Measurements from ENCODE around the gene INTS11. TPM values are rescaled to one million over a fixed set of nuclear protein-coding genes. Genes with fewer than 3 reads are reported as not detected.

The INTS11 gene
- total RNA-seq, 1 experiment from 2014 or later: 103 TPM

- Mint-ChIP-seq H3K36me3 (ENCODE audit: insufficient read depth, unreplicated experiment) (peaks cover 64% of the 10 kb centered on the region), H3K27ac (ENCODE audit: unreplicated experiment) (no peak overlapping the region), H3K4me3 (ENCODE audit: unreplicated experiment) (no peak overlapping the region), H3K4me1 (ENCODE audit: low read depth, unreplicated experiment) (no peaks in the 10 kb centered on the region), H3K9me3 (ENCODE audit: unreplicated experiment) (no peaks in the 10 kb centered on the region), H3K27me3 (ENCODE audit: insufficient read depth, unreplicated experiment) (no peaks in the 10 kb centered on the region)
- Histone ChIP-seq H3K9me3 (no peaks in the 10 kb centered on the region), H3K4me1 (no peaks in the 10 kb centered on the region), H3K36me3 (ENCODE audit: control insufficient read depth, insufficient read depth, low read length) (no peaks in the 10 kb centered on the region; the same call in none of the 2 replicates), H3K27me3 (replicated peaks; ENCODE audit: control insufficient read depth, insufficient read depth, low read length) (no peaks in the 10 kb centered on the region), H3K4me3 (ENCODE audit: low read depth, low read length) (no peak overlapping the region)
- CTCF ChIA-PET: no interaction called here
- intact Hi-C loops (cut with micrococcal nuclease; ENCODE audit: unreplicated experiment): no loop called here
- TF ChIP-seq CTCF (IDR thresholded peaks at IDR 0.05; ENCODE audit: insufficient read depth in 1 of 2, low read depth in 1 of 2, low read length in 1 of 2, severe bottlenecking in 1 of 2, unreplicated experiment in 1 of 2): no peak
- BruUV-seq (replicated peaks): no TSS peak
- POLR2A ChIA-PET: no interaction called here
- no peak for DNase-seq
Measured at GRCh38 chr1:1268284-1268682, 56.2 kb downstream of the INTS11 start.

- no peaks in the 10 kb centered on the region for H3K27me3 ChIP-seq (replicated peaks; ENCODE audit: control insufficient read depth, insufficient read depth, low read length)
- Mint-ChIP-seq H3K4me3 (ENCODE audit: unreplicated experiment) (no peak overlapping the region), H3K4me1 (ENCODE audit: low read depth, unreplicated experiment) (no peaks in the 10 kb centered on the region), H3K36me3 (ENCODE audit: insufficient read depth, unreplicated experiment) (peaks cover 65% of the 10 kb centered on the region), H3K27me3 (ENCODE audit: insufficient read depth, unreplicated experiment) (no peaks in the 10 kb centered on the region), H3K9me3 (ENCODE audit: unreplicated experiment) (no peaks in the 10 kb centered on the region), H3K27ac (ENCODE audit: unreplicated experiment) (no peak overlapping the region)
- TF ChIP-seq CTCF (IDR thresholded peaks at IDR 0.05; ENCODE audit: insufficient read depth in 1 of 2, low read depth in 1 of 2, low read length in 1 of 2, severe bottlenecking in 1 of 2, unreplicated experiment in 1 of 2): no peak
- no TSS peak for BruUV-seq (replicated peaks)
- H3K36me3 ChIP-seq (ENCODE audit: control insufficient read depth, insufficient read depth, low read length): no peaks in the 10 kb centered on the region; the same call in none of the 2 replicates
- ChIA-PET POLR2A (no interaction called here), CTCF (no interaction called here)
- H3K9me3 ChIP-seq: no peaks in the 10 kb centered on the region
- DNase-seq: no peak
- no peaks in the 10 kb centered on the region for H3K4me1 ChIP-seq
- no peak overlapping the region for H3K4me3 ChIP-seq (ENCODE audit: low read depth, low read length)
- intact Hi-C loops (cut with micrococcal nuclease; ENCODE audit: unreplicated experiment): no loop called here
Measured at GRCh38 chr1:1267488-1268283, 56.8 kb downstream of the INTS11 start.

- Histone ChIP-seq H3K36me3 (ENCODE audit: control insufficient read depth, insufficient read depth, low read length) (no peaks in the 10 kb centered on the region; the same call in none of the 2 replicates), H3K9me3 (no peaks in the 10 kb centered on the region), H3K27me3 (replicated peaks; ENCODE audit: control insufficient read depth, insufficient read depth, low read length) (no peaks in the 10 kb centered on the region), H3K4me1 (no peaks in the 10 kb centered on the region), H3K4me3 (ENCODE audit: low read depth, low read length) (no peak overlapping the region)
- no peaks in the 10 kb centered on the region for H3K4me1 Mint-ChIP-seq (ENCODE audit: low read depth, unreplicated experiment)
- no peak for DNase-seq
- CTCF ChIA-PET: interaction anchor here (0.5 kb wide), 1 partner anchor 9 kb away, joined by 3 read pairs; no protein-coding TSS in a partner anchor
- no peaks in the 10 kb centered on the region for H3K27me3 Mint-ChIP-seq (ENCODE audit: insufficient read depth, unreplicated experiment)
- no peak overlapping the region for H3K4me3 Mint-ChIP-seq (ENCODE audit: unreplicated experiment)
- POLR2A ChIA-PET: no interaction called here
- no peak overlapping the region for H3K27ac Mint-ChIP-seq (ENCODE audit: unreplicated experiment)
- intact Hi-C loops (cut with micrococcal nuclease; ENCODE audit: unreplicated experiment): no loop called here
- no peaks in the 10 kb centered on the region for H3K9me3 Mint-ChIP-seq (ENCODE audit: unreplicated experiment)
- H3K36me3 Mint-ChIP-seq (ENCODE audit: insufficient read depth, unreplicated experiment): peaks cover 69% of the 10 kb centered on the region
- TF ChIP-seq CTCF (IDR thresholded peaks at IDR 0.05; ENCODE audit: insufficient read depth in 1 of 2, low read depth in 1 of 2, low read length in 1 of 2, severe bottlenecking in 1 of 2, unreplicated experiment in 1 of 2): no peak
- no TSS peak for BruUV-seq (replicated peaks)
Measured at GRCh38 chr1:1264868-1265272, 59.6 kb downstream of the INTS11 start.

Measured in Caco-2 (cell line).